ENCODE data around the gene ELK4. TPM values are rescaled to one million over a fixed set of nuclear protein-coding genes. Genes with fewer than 3 reads are reported as not detected.

Gene ELK4
- total RNA-seq, 1 experiment from 2014 or later = 12.8 TPM

GRCh38 chr1:205563927-205564441 is 67.8 kb downstream of the ELK4 start:
- DNase-seq (ENCODE audit: low spot score) = no peak

- no peak for DNase-seq (ENCODE audit: low spot score)
Observed at GRCh38 chr1:205561501-205562203, 70.2 kb downstream of the ELK4 start.

Other genes starting within 250 kb of the ELK4 start
- gene LEMD1, start 210.0 kb downstream of the ELK4 start, total RNA-seq (2014; rRNA removed; shearing (Covaris generic)) = 1.5 TPM in 2 replicates
- gene BLACAT1, start 176.0 kb downstream of the ELK4 start, total RNA-seq (2014; rRNA removed; shearing (Covaris generic)) = 0.66 and 0.89 TPM in 2 replicates
- gene CDK18, start 127.3 kb downstream of the ELK4 start, total RNA-seq (2014; rRNA removed; shearing (Covaris generic)) = 0.72 and 4.4 TPM in 2 replicates
- 4.3 and 7.1 TPM in 2 replicates for gene SLC45A3, start 48.5 kb upstream of the ELK4 start, total RNA-seq (2014; rRNA removed; shearing (Covaris generic))
- 179 and 195 TPM in 2 replicates for gene NUCKS1, start 118.2 kb upstream of the ELK4 start, total RNA-seq (2014; rRNA removed; shearing (Covaris generic))
- gene RAB29, start 143.5 kb upstream of the ELK4 start, total RNA-seq (2014; rRNA removed; shearing (Covaris generic)) = 15.5 and 15.8 TPM in 2 replicates
- 8.2 and 15.7 TPM in 2 replicates for gene SLC41A1, start 181.2 kb upstream of the ELK4 start, total RNA-seq (2014; rRNA removed; shearing (Covaris generic))
- gene PM20D1, start 218.1 kb upstream of the ELK4 start, total RNA-seq (2014; rRNA removed; shearing (Covaris generic)) = not detected in 2 replicates